ENCODE results near the gene UBAC1.

GRCh38 chr9:135939351-135940265 lies 21.6 kb downstream of the UBAC1 start:
- TF ChIP-seq CTCF (IDR thresholded peaks at IDR 0.05 in 4 of 5, conservative IDR thresholded peaks at IDR 0.05 in 1 of 5) (no peak), POLR2A (IDR thresholded peaks at IDR 0.05) (no peak)

Measured in gastrocnemius medialis (tissue), 4 donors.